Tongue (tissue), 2 donors: ENCODE data around the gene PTRHD1. TPM values are rescaled to one million over a fixed set of nuclear protein-coding genes. Genes with fewer than 3 reads are reported as not detected.
A peak's percentile ranks its signal among the peaks of the same experiment; 100 is the strongest.
"Not testable (repeated sequence)": the region's sequence is repeated elsewhere in the genome, so short reads cannot be mapped to it uniquely, and the experiment has no call there.

ENCODE experiments used
- DNase-seq: peaks from one replicate; pipeline ENCODE4 v3.0.0-alpha.2; 2015
- total RNA-seq: library from RNA; depleted of rRNA; stranded (reverse); fragments of >200 nt; gene quantifications from one replicate; pipeline ENCODE4 v1.2.3, GENCODE V29; 2014

The PTRHD1 gene
- total RNA-seq, 1 donor from 2014 or later = 55.8 TPM

DNA sequence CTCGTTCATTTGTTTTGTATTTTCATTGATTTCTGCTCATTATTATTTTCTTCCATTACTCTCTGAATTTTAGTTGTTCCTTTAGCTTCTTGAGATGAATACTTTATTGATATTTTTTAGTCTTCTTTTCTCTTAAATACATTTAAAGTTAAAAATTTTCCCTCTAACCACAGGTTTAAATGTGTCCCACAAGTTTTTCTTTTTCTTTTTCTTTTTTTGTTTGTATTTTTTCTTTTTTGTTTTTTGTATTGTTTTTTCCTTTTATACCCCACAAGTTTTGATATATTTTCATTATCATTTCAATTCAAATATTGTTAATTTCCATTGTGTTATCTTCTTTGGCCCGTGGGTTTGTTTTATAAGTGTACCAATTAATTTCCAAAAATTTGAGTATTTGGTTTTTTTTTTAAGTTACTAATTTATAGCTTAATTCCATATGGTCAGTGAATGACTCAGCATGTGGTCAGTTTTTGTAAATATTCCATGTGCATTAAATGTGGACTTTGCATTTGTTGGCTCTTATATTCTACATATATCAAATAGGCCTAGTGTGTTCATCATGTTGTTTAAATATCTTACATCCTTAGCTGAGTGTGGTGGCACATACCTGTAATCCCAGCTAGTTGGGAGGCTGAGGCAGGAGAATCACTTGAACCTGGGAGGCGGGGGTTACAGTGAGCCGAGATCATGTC, 16.3 kb upstream of the PTRHD1 start:
- no peak for DNase-seq

DNA sequence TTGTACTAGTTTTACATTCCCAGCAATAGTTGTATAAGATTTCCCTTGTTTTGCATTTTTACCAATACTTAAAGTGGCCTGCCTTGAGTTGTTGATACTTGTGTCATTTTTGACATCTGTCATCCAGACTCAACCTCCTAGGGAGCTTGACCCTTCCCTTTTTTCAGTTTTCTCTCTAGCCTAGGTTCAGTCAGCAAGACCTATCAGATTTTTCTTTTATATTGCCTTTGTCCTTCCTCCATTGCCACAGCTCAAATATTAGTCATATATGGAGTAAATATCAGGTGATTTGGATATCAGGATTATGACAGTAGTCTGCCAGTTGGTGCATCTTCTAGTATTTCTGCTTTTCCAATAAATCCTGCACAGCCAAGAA, 13.5 kb upstream of the PTRHD1 start:
- DNase-seq = no peak

GRCh38 chr2:24805811-24806660, 12.8 kb upstream of the PTRHD1 start:
- DNase-seq = not testable (repeated sequence)

GRCh38 chr2:24800487-24800886, 7.3 kb upstream of the PTRHD1 start:
- not testable (repeated sequence) for DNase-seq

GRCh38 chr2:24797644-24798043, 4.5 kb upstream of the PTRHD1 start:
- no peak for DNase-seq

GRCh38 chr2:24793761-24794435, 707 bp upstream of the PTRHD1 start:
- no peak for DNase-seq

DNA sequence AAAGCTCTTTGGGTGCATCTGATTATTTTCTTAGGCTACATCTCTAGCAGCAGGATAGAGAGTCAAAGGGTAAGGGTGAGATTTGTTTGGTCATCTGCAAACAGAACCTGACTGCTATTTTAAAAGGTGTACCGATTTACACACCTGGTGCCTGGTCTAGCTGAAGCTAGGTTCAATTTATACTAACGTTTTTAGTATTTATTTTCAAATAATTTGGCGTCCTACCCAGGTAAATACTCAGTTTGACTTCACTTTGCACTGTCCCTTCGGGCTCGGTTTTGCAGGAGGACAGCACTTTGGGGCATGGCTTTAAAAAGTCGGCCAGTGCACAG, 683 bp downstream of the PTRHD1 start:
- no peak for DNase-seq

- no peak for DNase-seq
These were observed 1.7 kb downstream of the PTRHD1 start for GRCh38 chr2:24791452-24791851.

- DNase-seq = no peak
These were observed 4.4 kb downstream of the PTRHD1 start for GRCh38 chr2:24788816-24789215.

DNA sequence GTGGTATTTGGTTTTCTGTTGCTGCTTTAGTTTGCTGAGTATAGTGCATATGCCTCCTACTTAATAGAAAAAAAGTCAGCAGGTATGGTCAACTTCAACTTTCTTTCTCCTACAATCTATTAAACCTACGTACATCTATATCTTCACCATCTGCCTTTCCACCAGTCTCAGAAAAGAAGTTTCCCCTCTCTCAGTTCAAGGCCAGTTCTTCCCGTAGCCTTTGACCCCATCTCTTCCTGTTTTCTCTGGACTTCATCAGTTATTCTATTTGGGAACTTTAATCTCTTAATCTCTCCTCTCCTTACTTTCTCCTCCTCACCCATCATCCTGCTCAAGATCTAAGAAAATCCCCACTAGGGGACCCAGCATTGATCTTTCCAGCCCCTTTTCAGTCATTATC, 5.7 kb downstream of the PTRHD1 start:
- DNase-seq = no peak

- peak; percentile 56 for DNase-seq
These were observed 7.4 kb downstream of the PTRHD1 start for GRCh38 chr2:24785671-24786321.

GRCh38 chr2:24783641-24784040, 9.6 kb downstream of the PTRHD1 start:
- DNase-seq = no peak

DNA sequence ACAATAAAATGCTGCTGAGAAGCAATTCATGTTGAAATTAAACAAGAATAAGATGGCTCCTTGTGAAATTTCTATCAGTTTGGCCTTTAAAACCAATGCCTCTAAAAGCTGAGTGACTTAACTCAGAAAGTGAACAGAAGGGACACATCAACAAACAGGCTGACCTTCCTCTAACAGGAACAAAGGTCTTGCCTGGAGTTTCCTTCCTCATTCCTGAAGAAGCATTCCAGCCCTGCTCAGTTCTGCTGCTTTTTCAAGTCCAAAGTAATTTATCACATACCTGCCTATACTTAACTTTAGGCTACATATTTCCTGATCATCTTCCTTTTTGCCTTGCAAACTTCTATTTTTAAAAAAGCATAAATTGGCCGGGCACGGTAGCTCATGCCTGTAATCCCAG, 14.1 kb downstream of the PTRHD1 start:
- DNase-seq = no peak

DNA sequence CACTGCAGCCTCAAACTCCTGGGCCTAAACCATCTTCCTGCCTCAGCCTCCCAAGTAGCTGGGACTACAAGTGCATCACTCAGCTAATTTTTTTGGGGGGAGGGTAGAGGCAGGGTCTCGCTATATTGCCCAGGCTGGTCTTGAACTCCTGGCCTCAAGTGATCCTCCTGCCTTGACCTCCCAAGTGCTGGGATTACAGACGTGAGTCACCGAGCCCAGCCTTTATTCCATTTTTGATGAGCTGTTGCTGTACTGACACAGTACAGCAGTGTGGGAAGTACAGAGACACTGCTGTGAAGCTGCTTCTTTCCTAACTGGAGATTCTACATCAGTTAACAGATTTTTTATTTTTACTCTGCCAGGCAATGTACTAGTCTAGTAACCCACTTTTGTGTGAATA, 18.8 kb downstream of the PTRHD1 start:
- DNase-seq = no peak

- DNase-seq = no peak
These were observed 21.2 kb downstream of the PTRHD1 start for GRCh38 chr2:24771764-24772586.

DNA sequence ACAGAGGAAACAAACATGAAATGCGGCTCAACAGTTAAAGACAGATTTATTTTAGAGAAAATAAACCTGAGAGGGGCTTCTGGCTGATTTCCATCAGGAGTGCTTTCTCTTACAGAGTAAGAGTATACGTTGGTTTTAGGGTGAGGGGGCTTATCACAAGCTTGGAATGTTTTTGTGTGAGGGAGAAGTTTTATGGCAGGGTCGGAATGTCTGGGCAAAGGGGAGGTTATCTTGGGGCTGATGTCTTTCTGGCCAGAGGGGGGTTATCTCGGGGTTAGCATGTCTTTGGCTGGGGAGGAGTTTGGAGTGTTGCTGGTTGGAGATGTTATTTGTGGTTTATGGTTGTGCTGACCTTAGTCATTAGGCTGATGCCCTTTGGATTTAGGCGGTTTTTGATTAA, 22.1 kb downstream of the PTRHD1 start:
- DNase-seq = no peak

DNA sequence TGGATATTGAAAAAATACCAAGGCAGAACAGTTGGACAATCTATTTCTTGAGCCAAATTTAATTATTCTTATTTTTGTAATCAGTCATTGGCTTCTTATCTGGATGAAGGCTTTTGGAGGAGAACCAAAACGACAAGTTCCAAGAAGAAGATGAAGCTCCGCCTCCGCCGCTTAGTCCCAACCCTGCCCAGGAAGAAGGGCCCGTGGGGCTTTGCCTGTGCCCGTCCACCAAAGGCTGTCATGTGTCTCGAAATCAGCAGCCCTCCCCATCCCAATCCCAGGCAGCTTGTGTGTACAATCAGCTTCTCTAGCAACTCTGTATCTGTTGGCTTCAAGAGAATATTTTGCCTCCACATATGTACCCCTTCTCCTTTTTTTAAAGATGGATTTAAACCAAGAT, 24.6 kb downstream of the PTRHD1 start:
- no peak for DNase-seq

GRCh38 chr2:24768013-24768412, 25.2 kb downstream of the PTRHD1 start:
- no peak for DNase-seq

GRCh38 chr2:24766609-24767008, 26.6 kb downstream of the PTRHD1 start:
- no peak for DNase-seq

DNA sequence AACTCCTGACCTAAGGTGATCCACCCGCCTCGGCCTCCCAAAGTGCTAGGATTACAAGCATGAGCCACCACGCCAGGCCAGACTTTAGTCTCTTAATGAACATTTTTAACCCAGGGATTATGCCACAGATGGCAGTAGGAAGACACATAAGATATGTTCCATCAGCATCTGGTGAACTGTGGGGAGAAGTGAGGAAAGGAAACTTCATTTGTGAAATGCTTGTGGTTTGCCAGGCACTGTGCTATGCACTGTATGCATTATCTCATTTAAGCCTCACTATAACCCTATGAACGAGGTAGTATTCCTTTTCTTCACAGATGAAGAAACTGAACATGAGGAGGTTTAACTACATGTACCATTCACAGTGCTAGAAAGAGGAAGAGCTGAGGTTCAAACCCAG, 29.3 kb downstream of the PTRHD1 start:
- DNase-seq = no peak

GRCh38 chr2:24762518-24762917, 30.7 kb downstream of the PTRHD1 start:
- DNase-seq = no peak

DNA sequence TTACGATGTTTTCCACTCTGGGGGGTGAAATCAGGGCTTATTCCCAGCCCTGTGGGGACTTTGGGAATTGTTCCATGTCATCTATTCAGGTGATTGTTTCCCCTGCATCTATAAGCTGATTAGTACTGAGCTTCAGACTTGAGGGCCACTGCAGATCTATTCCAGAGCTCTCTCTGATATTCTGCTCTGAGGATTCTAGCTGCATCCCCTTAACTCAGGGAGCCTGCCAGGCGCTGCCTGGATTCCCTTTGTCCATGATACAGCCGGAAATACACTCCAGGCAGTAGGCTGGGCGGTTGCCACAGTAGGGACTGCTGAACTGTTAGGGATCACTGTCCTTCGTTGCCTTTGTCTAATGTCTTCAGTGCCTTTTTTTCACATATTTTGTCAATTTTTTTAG, 31.3 kb downstream of the PTRHD1 start:
- no peak for DNase-seq
